Omental fat pad (tissue), 4 donors: ENCODE measurements around the gene NUP88. TPM values are rescaled to one million over a fixed set of nuclear protein-coding genes. Genes with fewer than 3 reads are reported as not detected.

ENCODE experiments used
- ATAC-seq: fragments of 150-250 bp; one replicate; pipeline ENCODE4 v1.9.1; 2016; ENCODE audit warnings: mild to moderate bottlenecking, moderate library complexity; ENCODE audit not compliant: low FRiP score
- DNase-seq: peaks from one replicate; pipeline ENCODE4 v3.0.0-alpha.2; 2019; ENCODE audit warnings: low spot score
- total RNA-seq, 4 donors: library from RNA; depleted of rRNA; stranded (reverse); fragments of >200 nt; gene quantifications; one replicate each; pipeline ENCODE4 v1.1.0, GENCODE V29; 2016
- TF ChIP-seq, protein P1 (sequence below), 3 donors: fragments of 450-650 bp; IDR thresholded peaks; one replicate each; pipeline ENCODE4 v1.5.1; 2016 to 2017; ENCODE audit warnings: antibody characterized with exemption in 3 of 3, mild to moderate bottlenecking in 3 of 3, moderate library complexity in 2 of 3

Gene NUP88
- total RNA-seq = 10 to 100 TPM; 61.6 to 92.3 (median 70.6) TPM

DNA sequence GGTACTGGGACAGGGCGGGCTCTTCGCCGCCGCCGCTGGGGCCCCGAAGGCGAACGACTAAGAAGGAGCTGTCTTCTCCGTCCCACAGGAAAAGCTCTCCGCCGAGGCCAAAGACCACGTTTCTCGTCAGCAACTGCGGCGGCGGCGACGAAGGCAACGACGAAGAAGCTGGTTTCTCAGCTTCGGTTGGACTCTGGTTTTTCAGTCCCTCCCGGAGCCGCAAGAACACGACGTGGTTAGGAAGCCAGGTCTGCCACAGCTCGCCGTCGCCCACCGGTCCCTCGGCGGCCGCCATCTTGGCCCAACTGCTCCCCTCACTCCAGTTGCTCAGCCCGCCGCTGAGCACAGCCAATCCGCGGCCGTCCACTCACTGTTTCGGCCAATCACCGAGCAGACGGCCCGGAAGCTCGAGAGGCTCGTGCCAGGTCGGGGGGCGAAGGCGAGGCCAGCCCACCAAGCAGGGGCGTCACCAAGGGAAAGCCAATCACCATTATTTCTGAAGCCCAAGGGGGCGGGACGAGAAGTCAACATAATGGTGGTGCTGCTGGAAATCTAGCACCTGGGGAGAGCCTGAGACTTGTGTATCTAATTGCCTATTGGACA lies at the start of gene NUP88:
Gene NUP88, minus strand, starts transcription at position 307 of the 603 bp plus-strand sequence. Its CDS starts 12 bp downstream, at position 295.
- TF ChIP-seq, protein P1, sequence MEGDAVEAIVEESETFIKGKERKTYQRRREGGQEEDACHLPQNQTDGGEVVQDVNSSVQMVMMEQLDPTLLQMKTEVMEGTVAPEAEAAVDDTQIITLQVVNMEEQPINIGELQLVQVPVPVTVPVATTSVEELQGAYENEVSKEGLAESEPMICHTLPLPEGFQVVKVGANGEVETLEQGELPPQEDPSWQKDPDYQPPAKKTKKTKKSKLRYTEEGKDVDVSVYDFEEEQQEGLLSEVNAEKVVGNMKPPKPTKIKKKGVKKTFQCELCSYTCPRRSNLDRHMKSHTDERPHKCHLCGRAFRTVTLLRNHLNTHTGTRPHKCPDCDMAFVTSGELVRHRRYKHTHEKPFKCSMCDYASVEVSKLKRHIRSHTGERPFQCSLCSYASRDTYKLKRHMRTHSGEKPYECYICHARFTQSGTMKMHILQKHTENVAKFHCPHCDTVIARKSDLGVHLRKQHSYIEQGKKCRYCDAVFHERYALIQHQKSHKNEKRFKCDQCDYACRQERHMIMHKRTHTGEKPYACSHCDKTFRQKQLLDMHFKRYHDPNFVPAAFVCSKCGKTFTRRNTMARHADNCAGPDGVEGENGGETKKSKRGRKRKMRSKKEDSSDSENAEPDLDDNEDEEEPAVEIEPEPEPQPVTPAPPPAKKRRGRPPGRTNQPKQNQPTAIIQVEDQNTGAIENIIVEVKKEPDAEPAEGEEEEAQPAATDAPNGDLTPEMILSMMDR (IDR thresholded peaks at IDR 0.05) = no peak
- ATAC-seq = peak; percentile 98

DNA sequence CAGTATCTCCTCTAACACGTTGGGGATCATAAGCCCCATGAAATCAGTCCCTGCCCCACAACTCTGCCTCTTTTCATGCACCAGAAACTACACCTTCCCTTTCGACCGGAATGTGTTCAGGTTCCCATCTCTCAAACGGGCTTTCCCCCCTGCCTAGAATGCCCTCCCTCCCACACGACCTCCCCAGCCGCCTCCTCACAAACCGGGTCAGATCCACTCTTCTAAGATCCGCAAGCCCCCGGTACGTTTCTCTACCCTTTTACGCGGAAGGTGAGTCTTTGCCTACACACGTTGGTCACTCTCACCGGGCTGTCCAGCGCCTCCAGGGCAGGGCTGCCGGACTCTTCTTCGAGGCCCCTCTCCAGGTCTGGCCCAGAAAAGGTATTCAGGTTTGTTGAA lies 48.6 kb upstream of the NUP88 start:
- TF ChIP-seq, protein P1 (IDR thresholded peaks at IDR 0.05) = no peak
- ATAC-seq (peak; percentile 35), DNase-seq (no peak)

More for the DNA sequence above, at the start of gene NUP88:
- DNase-seq = peak; percentile 80

DNA sequence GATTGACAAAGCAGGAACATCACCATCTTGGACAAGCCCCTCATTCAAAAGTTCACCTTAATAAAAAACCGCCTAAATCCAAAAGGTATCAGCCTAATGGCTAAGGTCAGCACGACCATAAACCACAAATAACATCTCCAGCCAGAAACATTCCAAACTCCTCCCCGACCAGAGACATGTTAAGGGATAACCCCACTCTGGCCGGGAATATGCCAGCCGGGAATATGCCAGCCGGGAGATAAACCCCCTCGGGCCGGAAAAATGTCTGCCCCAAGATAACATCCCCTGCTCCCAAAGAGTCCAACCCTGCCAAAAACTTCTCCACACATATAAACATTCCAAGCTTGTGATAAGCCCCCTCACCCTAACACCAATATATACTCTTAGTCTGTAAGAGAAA lies 48.0 kb upstream of the NUP88 start:
- no peak for DNase-seq
- no peak for ATAC-seq
- TF ChIP-seq, protein P1 (IDR thresholded peaks at IDR 0.05) = no peak

DNA sequence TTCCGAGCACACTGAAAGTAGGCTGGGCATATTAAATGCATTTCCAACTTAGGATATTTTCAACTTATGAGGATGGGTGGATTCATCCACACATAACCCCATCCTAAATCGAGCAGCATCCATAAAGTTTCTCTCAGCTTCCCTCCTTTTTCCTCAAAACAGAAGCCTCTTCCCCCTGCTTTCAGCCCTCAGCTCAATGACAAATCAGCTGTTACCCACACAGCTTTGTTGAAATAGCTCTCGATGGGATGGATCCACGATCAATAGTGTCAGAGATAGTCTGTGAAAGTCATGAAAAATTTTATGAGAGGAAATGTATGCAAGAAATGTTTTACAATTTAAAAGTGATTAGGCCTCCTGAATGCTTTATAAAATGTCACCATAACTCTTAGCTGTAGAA lies 46.8 kb upstream of the NUP88 start:
- TF ChIP-seq, protein P1 (IDR thresholded peaks at IDR 0.05) = no peak
- DNase-seq (no peak), ATAC-seq (no peak)

DNA sequence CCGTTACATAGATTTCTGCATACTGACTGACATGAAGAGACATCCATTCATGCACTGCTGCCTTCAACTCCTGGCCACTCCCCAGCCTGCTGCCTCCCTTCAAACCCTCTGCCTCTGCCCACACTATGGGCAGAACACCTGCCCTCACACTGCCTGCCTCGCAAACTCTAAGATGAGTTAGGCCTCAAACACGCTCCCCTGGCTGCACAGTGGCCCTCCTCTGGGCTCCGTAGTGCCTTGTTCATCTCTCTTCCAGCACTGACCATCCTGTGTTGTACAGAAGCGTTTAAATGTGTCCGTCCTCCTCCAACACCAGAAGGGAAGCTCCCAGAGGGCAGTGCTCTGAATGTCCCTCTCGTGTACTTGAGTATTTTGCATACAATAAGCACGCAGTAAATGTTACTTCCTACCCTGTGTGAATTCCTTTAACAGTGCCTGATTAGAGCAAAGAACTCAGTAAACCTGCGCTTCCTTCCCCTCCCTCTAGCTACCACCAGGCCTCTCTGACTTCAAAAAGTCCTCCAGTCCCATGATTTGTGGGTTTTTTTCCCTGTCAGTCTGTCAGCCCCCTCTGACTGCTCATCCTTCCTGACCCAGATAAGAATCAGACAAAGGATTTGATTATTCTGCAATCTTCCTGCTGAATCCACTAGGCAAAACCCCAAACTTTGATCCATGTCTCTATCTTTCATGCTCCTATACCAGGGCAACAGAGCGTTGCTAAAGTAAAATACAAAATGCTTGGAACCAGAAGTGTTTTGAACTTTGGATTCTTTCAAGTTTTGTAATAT lies 45.5 kb upstream of the NUP88 start:
- ATAC-seq (no peak), DNase-seq (no peak)
- TF ChIP-seq, protein P1 (IDR thresholded peaks at IDR 0.05) = no peak

DNA sequence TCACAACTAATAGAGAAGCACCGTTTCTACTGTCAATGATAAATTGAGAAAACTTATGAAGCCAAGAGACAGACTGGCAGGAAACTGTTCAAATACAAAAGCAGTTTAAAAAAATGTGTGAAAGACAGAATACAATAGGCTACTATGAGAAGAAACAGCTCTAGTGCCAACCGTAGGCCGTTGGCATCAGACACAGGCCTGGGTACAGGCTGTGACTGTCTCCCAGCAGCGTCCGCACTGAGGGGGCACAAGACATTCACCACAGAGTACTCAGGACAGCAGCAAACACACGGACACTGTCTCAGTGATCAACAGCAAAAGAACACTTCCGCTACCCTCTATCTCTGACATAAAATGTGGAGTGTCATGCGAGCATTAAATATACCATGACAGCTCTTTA lies 27.3 kb upstream of the NUP88 start:
- TF ChIP-seq, protein P1 (IDR thresholded peaks at IDR 0.05) = no peak
- ATAC-seq (no peak), DNase-seq (no peak)

DNA sequence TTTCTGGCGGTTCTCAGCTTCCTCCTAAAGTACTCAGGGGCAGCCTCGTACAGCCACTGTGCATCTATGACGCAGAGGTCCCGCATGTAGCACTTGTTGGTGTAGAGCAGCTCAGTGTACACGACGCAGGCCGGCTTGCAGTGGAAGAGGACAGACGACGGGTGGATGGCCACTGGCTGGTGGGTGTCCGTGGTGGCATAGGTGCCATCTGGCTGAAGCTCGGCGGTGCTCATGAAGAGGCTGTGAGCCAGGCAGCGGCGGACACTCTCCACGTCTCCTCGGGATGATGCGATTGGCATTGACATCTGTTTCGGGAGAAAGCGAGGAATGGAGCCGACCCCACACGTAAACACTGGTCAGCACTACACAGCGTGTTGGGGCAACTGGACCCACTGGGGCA lies 24.7 kb upstream of the NUP88 start:
- ATAC-seq (no peak), DNase-seq (no peak)
- TF ChIP-seq, protein P1 (IDR thresholded peaks at IDR 0.05) = no peak
